HG03457 (cell line): ENCODE data around the gene ANKRD27.
"Not testable (repeated sequence)": the region's sequence is repeated elsewhere in the genome, so short reads cannot be mapped to it uniquely, and the experiment has no call there.

Source experiments
- ATAC-seq: cut with Tn5 transposase; IDR thresholded peaks from one replicate; pipeline ENCODE4 v1.9.1; 2021; ENCODE audit warnings: moderate number of reproducible peaks; ENCODE audit not compliant: unreplicated experiment

Gene ANKRD27

DNA sequence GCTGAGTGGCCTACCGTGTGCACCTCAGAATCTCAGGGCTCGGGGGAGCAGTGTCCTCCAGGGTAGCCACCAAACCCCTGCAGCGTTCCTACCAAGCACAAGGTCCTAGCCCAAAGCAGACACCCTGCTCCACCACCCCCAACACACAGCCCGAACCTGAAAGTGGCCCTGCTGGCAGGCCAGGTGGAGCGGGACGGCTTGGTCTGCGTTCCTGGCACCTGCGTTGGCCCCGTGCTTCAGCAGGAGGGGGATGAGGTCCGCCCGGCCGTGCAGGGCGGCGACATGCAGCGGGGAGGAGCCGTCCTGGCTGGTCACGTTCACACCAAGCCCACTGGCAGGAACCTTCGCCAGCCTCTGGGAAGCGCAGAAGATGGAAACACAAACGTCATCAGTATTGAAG is 67.5 kb downstream of the ANKRD27 start:
- ATAC-seq: no peak

DNA sequence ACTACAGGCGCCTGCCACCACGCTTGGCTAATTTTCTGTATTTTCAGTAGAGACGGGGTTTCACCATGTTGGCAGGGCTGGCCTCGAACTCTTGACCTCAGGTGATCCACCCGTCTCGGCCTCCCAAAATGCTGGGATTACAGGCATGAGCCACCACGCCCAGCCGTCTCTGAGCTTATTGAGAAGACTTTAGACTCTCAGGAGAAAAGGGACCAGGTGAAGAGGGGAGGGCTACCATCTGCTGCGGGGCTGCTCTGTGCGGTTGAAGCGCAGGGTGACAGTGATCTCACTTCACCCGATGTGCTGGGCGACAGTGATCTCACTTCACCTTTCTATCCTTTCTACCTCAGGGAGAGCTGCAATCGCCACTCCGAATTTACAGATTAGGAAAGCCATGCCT is 68.7 kb downstream of the ANKRD27 start:
- ATAC-seq: no peak

DNA sequence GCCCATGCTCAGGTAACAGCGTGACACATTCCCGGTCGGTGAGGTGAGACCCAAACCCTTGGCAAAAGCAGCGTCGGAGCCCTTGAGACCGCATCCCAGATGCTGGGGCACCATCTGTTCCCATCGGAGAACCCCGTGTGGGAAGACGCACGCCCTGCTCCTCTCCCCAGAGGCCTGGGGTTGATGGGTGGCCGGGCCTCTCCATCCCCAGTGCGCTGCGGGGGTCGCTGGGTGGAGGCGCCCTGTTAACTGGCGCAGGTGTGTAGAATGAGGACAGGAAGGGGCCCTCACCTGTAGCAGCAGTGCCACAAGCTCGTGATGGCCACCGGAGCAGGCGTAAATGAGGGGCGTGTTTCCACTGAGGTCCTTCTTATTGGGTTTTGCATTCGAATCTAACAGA is 69.4 kb downstream of the ANKRD27 start:
- ATAC-seq: no peak

DNA sequence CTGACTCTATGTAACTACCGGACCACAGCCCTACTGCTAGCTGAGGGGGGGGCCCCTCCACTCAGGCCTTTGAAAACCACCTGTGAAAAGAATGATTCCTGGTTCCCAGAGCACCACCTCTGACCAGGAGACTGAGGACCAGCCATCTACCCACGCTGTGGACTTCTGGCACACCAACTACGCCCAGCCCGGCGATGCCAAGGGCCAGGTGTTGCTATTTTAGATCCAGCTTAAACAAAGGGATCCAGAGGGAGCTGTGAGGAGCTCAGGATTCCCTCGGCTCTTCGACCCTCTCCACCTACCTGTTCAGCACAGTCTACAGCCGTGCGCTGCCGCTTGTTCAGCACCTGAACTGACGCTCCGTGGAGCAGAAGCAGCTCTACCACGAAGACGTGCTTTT is 71.0 kb downstream of the ANKRD27 start:
- no peak for ATAC-seq

DNA sequence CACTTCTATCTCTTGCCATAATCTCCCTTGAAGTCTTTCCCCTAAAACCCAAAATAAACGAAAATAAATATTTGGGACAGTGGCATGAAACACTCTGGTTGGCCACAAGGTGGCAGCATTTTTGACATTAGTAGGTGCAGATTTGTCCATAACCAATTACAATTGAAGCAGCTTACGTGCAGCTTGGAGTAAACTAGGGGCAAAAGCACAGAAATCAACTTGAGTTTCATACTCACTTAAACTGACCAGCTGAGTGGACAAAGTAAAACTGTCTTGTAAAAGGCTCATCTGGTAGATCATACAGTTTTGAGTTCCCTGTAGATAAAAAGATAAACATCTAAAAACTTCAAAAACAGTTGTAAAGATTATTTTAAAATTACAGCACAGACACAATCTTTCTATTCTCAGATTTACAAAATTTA is 75.2 kb downstream of the ANKRD27 start:
- ATAC-seq: no peak

DNA sequence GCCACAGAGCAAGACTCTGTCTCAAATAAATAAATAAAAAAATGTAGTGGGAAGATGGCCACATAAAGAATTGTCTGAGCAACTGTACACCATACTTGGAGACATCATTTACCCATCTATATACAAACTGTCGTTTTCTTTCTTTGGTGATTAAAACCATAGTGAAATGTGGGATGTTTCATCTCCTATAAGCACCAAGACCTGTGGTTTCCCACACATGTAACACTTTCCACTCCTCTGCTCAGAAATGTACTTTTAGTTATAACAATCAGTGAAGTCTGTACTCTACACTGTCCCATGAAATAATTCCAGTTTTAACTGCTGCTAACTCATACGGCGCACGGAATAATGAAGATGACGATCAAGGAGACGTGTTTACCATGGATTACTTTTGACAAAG is 75.7 kb downstream of the ANKRD27 start:
- no peak for ATAC-seq

DNA sequence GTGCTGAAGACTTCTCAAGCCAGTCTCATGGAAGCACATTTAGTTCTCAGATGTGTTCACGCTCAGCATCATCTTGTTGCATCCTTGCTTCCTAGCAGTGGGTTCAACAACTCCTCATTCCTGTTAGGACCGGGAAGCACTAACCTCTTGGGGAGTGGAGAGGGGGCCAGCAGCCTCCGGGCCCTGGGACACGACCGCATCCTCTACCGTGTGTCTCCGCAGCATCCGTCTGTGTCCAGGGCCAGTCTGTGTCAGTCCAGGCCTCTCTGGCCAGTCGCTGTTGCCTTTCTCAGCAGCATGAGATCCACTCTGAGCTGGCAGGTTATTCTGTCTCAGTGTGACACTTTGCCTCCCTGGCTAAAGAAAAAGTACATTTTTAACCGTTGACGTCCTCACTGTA is 77.0 kb downstream of the ANKRD27 start:
- no peak for ATAC-seq

DNA sequence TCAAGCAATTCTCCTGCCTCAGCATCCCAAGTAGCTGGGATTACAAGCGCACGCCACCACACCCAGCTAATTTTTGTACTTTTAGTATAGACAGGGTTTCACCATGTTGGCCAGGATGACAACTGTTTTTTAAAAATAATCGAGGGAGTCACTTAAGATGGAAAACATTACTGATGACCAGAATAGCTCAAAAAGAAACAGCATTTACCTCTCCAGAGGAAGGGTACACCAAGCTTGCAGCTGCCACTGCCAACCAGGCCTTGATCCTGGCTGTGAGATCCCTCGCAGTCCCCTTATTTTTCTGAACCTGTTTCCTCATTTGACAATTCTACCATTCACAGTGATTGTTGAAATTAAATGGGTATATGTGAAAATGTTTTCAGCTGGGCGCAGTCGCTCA is 79.5 kb downstream of the ANKRD27 start:
- no peak for ATAC-seq

DNA sequence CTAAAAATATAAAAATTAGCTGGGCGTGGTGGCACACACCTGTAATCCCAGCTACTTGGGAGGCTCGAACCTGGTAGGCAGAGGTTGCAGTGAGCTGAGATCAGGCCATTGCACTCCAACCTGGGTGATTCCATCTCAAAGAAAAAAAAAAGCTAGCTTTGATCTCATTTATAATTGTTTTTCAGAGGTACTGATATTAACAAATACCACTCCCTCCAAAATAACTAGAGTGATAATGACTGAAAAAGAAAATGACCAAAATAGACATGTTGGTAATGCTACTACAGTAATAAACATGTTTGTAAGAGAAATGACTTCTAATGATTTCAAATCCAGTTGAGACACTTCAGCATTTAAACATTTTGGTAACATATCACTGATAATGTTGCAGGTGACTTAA is 81.0 kb downstream of the ANKRD27 start:
- ATAC-seq: no peak

DNA sequence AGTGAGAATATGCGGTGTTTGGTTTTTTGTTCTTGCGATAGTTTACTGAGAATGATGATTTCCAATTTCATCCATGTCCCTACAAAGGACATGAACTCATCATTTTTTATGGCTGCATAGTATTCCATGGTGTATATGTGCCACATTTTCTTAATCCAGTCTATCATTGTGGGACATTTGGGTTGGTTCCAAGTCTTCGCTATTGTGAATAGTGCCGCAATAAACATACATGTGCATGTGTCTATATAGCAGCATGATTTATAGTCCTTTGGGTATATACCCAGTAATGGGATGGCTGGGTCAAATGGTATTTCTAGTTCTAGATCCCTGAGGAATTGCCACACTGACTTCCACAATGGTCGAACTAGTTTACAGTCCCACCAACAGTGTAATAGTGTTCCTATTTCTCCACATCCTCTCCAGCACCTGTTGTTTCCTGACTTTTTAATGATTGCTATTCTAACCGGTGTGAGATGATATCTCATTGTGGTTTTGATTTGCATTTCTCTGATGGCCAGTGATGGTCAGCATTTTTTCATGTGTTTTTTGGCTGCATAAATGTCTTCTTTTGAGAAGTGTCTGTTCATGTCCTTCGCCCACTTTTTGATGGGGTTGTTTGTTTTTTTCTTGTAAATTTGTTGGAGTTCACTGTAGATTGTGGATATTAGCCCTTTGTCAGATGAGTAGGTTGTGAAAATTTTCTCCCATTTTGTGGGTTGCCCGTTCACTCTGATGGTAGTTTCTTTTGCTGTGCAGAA is 87.1 kb downstream of the ANKRD27 start:
- ATAC-seq: not testable (repeated sequence)

DNA sequence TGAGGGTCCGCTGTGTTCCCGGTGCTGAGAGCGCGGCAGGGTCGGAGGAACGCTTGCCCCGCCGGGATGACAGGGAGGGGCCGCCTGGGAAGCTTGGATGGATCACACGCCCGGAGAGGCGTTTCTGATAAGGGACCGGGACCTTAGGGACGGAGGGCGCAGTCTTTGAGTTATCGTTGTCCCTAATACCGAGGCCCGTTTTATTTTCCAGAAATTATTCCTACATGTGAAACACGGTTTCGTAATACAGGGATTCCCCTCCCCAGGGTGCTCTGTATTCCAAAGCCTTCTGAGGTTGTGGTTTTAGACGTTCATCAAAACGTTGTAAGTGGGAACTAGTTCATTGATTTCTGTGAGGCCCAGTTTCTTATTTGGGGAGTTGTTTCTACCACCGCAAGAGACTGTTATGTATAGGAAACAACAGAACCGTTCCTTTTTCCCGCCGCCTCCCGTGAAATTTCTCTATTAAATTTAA is 93.2 kb downstream of the ANKRD27 start:
- ATAC-seq: no peak

DNA sequence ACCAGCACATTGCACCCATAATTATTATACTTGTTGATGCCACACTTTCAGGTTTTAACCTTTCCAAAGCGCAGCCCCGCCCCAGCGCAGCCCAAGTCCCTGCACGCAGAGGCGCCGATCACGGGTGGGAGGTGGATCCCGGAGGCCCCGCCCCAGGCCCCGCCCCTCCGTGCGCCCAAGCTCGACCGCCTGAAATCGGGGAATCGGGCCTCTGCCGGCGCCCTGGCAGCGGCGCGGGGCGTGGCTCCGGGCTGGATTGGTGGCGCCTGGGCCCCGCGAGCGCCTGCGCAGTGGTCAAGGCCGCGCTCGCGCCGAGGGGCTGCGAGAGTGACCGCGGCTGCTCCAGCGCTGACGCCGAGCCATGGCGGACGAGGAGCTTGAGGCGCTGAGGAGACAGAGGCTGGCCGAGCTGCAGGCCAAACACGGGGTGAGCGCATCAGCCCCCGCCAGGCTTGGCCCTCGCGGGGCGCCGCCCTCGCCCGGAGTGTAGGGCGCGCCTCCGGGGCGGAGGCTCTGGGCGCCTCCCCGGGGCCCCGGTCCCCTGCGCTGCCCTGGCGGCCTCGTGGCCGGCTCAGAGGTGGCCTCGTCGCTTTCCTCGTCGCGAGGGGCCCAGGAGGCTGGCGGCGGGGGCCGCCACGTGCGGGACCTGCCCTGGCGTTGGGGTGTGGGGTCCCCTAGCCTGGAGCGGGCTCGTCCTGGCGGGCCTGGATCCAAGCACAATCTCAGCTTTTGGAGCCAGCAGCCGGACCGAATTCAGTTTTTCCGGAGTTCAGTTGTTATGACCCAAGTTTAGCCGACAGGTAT is 93.9 kb downstream of the ANKRD27 start, which contains the start of gene PDCD5:
Gene PDCD5, plus strand, starts transcription at position 290 of the 804 bp plus-strand sequence. Its CDS starts 72 bp downstream, at position 362.
- peak; percentile 80 for ATAC-seq

DNA sequence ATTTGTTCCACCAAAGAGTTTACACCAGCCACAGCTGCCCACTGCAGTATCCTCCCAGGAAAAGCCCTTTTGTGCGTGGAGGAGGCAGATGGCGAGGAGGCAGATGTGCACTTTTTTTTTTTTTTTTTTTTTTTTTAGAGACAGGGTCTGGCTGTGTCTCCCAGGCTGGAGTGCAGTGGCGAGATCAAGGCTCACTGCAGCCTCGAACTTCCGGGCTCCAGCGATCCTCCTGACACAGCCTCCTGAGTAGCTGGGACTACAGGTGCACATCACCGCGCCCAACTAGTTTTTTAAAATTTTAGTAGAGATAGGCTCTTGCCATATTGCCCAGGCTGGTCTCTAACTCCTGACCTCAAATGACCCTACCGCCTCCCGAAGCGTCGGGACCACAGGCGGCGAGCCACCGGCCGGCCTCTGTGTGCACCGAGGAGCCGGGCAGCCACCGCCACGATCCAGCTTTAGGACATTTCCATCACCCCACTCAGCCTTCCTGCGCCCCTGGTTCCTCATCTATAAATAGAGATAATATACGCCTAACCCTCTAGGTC is 94.6 kb downstream of the ANKRD27 start:
- ATAC-seq: peak; percentile 6

DNA sequence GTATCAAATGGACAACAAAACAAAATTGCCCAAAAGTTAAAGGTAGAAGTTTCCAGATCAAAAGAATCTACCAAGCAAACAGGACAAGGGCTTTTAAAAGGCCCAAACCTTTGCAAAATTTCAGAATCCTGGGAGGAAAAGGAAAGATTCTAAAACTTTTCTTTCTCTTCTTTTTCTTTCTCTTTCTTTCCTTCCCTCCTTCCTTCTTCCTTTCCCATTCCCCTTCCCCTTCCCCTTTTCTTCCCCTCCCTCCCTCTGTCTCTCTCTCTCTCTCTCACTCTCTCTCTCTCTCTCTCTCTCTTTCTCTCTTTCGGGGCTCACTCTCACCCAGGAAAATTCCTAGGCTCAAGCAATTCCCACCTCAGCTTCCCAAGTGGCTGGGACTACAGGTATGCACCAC is 98.2 kb downstream of the ANKRD27 start:
- no peak for ATAC-seq

DNA sequence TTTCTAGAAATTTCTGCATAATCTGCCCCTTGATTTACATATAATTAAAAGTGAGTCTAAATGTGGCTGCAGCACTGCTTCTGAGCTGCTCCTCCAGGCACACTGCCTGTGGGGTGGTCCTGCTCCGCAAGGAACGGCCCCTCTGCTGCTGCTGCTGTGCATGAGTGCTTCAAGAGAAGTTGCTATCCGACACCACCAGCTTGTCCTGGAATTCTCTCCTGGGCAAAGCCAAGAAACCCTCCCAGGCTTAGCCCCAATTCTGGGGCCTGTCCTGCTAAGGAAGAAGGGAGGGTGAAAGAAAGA is 101.5 kb downstream of the ANKRD27 start:
- ATAC-seq: no peak

DNA sequence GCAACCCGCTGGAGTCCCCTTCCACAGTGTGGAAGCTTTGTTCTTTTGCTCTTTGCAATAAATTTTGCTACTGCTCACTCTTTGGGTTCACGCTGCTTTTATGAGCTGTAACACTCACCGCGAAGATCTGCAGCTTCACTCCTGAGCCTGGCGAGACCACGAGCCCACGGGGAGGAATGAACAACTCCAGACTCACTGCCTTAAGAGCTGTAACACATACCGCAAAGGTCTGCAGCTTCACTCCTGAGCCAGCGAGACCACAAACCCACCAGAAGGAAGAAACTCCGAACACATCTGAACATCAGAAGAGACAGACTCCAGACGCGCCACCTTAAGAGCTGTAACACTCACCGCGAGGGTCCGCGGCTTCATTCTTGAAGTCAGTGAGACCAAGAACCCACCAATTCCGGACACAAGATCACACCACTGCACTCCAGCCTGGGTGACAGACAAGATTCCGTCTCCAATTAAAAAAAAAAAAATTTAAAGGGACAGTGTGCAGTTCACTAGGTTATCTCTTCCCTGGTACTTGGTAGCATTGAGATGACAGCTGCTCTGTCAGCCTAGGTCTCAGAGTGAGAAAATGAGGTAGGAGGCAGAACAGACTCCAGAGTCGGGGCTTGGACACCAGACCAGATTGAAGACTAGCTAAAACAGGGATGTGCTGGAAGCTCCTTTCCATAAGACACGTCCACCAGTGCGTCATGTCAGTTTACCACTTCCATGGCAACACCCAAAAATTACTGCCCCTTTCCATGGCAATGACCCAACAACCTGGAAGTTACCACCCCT is 102.1 kb downstream of the ANKRD27 start:
- not testable (repeated sequence) for ATAC-seq

DNA sequence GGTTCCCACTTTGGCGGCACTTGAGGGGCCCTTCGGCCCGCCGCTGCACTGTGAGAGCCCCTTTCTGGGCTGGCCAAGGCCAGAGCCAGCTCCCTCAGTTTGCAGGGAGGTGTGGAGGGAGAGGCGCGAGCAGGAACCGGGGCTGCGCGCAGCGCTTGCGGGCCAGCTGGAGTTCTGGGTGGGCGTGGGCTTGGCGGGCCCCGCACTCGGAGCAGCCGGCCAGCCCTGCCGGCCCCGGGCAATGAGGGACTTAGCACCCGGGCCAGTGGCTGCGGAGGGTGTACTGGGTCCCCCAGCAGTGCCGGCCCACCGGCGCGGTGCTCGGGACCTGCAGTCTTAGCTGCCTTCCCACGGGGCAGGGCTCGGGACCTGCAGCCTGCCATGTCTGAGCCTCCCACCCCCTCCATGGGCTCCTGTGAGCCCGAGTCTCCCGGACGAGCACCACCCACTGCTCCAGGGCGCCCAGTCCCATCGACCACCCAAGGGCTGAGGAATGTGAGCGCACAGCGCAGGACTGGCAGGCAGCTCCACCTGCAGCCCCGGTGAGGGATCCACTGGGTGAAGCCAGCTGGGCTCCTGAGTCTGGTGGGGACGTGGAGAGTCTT is 103.4 kb downstream of the ANKRD27 start:
- not testable (repeated sequence) for ATAC-seq

DNA sequence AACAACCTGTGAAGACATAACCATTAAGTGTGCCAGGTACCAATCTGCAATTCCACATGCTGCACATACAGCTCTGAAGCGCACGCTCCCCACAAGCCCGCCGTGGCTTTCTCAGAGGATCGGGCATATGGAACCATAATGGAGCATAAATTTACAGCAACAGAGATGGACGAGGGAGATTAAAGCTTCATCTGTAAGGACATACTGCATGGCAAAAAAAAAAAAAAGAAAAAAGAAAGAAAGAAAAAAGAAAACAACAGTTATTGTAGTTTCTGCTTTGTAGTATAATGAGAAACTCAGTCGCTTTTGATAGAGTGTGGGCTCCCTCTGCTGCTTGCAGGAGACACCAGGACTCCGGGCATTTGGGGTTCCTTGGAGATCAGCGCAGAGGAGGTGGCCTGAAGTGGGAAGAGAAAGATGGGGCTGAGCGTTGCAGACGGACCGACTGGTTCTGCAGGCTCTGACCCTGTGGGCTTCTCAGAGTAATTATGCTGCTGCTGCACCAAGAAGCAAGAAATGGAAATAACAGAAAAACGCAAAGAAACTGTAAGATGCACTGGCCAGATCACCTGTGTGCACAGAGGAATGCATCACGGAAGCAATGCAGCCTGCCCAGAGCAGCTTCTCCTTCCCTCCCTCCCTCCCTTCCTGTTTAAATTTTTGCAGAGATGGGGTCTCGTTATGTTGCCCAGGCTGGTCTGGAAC is 104.7 kb downstream of the ANKRD27 start:
- ATAC-seq: no peak

DNA sequence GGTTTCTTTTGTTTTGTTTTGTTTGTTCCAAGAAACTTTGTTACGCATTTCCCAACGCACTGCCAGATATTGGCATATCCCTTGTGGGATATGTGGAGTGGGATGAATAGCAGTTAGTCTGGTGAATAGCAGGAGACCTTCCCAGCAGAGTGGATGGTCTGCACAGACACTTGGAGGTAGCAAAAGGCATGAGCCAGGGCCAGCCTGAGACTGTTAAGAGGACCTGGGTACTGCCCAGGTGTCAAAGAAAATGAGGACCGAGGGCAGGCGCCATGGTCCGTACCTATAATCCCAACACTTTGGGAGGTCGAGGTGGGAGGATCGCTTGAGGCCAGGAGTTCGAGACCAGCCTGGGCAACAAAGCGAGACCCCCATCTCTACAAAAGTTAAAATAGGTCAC is 107.5 kb downstream of the ANKRD27 start:
- ATAC-seq: no peak

DNA sequence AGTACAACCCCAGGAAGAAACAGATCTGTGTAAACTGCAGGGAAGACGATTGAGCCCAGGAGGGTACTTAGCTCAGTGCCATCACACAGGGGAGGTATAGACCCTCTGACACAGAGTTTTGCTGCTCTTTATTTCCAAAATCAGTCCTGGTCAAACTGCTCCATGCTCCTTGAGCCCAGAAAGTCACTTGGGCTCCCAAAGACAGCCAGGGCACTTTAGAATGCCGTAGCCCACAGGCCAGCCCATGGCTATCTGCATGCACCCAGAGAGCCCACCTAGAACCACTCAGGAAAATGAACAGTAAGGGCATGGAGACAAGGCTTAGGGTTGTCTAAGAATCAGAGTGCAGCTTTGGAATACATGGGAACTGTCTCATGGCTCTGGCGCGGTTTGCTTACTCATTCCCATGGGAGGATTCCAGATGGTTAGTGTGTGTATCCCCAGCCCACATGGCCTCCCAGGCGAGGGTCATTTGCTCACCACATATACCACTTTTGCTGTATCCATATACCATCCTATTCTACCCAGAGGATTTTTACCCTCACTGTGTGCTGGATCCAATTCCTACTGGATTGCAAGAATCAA is 108.6 kb downstream of the ANKRD27 start:
- ATAC-seq: no peak
